T47D (cell line): Measurements from ENCODE around the gene PDCD7.

Experiments
- DNase-seq, 2 experiments: peaks; one replicate each; pipeline versions ENCODE4 v3.0.0 to v3.0.0-alpha.2; 2011 to 2012; ENCODE audit warnings: low read depth in 1 of 2, low spot score in 1 of 2
- JUND ChIP-seq: IDR thresholded peaks from 2 replicates; pipeline ENCODE4 v1.6.1; 2012; ENCODE audit warnings: low read depth
- in situ Hi-C: cut with HindIII; loops from 2 replicates; pipeline ENCODE4 v1.10.0; 2016; ENCODE audit warnings: low sequenced_read_pairs, low pct_unique_long_range_greater_than_20kb

The PDCD7 gene

DNA sequence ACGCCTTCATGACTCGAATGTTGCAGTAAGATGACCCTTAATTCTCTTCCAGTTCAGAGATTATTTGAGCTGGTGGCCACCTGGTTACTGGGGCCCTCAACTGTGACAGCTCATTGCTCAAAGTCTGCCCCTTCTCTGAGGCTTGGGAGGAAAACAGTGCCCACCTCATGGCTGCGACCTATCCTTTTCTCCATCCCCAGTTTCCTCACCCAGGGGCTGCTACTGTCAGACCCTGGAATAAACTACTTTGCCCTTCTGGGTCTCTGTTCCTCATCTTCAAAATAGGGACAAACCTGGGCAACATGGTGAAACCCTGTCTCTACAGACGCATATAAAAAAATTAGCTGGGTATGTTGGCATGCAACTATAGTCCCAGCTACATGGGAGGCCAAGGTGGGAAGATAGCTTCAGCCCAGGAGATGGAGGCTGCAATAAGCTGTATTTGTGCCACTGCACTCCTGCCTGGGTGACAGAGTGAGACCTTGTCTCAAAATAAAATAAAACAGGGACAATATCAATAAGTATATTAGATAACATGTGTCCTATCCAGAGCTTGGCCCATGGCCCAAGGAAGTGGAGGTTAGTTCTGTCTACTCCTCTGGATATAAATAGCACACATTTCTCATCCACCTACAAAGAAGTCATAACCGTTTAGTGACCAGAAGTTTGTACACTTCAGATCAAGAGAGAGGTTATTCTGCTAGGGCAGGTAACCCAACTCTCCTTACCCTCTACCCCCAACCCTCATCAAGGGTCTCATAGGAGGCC, 63.6 kb downstream of the PDCD7 start:
- in situ Hi-C loops, result no loop called here
- TF ChIP-seq JUND, result no peak
- no peak for DNase-seq

DNA sequence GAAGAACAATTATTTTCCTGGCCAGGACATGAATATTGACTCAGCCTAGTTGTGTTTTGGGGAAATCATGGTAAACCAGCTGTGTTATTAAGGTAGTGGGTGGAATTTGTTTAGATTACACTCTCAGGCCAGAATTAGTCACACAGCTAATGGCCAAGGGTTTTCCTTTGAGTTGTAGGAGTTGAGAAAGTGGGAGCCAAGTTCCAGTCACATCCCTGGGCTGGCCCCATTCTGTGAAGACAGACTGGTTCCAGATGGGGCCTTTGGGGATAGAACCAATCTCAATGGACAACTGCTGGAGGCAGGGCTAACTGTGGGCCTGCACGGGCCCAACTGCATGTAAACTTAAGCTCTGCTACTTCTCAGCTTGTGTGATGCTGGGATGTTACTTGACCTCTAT, 64.4 kb downstream of the PDCD7 start:
- DNase-seq, result no peak
- in situ Hi-C loops, result no loop called here

DNA sequence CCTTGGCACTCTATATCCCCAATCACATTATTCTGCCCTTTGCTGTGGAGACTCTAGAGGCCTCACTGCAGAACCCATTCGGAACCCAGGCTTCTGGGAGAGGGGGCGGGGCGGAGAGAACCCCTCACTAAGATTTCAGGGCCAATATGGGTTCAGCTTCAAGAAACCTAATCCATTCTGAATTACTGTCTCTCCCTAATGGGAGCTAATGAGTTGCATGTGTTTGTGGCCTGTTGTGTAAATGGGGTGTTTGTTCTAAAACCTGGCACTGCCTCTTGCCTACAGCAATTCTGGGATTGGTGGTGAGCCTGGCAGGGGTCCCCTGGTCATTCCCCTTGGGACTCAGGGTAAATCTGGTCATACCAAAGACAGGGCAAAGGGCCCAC, 65.2 kb downstream of the PDCD7 start:
- no peak for TF ChIP-seq JUND
- in situ Hi-C loops, result no loop called here
- no peak for DNase-seq

More for the DNA sequence above, 64.4 kb downstream of the PDCD7 start:
- no peak for TF ChIP-seq JUND

DNA sequence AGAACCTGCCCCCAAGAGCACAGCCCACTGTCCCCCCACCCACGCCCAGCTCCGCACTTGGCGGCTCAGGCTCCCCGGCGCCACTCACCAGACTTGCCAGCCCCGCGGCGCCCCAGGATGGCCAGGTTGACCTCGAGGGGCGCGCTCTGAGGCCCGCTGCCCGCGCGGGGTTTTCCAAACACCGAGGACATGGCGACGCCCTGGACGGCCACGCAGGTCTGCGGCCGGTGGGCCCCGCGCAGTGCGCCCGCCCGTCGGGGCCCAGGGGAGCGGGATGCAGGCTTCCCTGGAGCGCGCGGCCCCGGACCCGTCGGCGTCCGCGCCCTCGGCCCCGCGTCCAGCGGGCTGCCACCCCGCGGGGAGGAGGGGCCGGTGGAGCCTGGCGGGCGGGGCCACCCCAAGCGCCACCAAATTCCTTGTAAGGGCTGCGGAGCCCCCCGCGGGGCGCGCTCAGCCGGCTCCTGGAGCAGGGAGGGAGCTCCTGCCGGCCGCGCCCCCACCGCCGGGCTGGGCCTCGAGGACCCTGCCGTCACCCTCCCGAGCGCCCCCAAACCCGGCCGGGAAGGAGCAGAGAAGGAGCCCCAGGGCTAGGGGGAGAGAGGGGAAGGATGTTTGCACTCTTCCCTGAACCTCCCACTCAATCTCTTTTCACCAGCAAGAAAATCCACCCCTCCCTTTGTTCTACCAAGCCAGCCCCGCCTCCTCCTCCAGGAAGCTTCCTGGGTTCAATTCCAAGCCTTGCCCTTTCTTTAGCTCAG, 65.8 kb downstream of the PDCD7 start, which contains the start of gene RASL12:
TSS of gene RASL12 (minus strand) at position 347 of the 758 bp plus-strand sequence. CDS start at position 191, 156 bp downstream.
- no peak for TF ChIP-seq JUND
- DNase-seq, result no peak
- in situ Hi-C loops, result no loop called here
